GM18507 (cell line): Measurements from ENCODE around the gene PMEPA1.

ENCODE experiments used
- DNase-seq: peaks from one replicate; pipeline ENCODE4 v3.0.0; 2011; ENCODE audit warnings: low read depth; ENCODE audit not compliant: insufficient read length; ENCODE audit errors: extremely low spot score
- FAIRE-seq: peaks from 2 replicates; lab custom pipeline; 2011; peaks lifted over from hg19 to GRCh38; lab: Jason Lieb, UNC

PMEPA1 gene

DNA sequence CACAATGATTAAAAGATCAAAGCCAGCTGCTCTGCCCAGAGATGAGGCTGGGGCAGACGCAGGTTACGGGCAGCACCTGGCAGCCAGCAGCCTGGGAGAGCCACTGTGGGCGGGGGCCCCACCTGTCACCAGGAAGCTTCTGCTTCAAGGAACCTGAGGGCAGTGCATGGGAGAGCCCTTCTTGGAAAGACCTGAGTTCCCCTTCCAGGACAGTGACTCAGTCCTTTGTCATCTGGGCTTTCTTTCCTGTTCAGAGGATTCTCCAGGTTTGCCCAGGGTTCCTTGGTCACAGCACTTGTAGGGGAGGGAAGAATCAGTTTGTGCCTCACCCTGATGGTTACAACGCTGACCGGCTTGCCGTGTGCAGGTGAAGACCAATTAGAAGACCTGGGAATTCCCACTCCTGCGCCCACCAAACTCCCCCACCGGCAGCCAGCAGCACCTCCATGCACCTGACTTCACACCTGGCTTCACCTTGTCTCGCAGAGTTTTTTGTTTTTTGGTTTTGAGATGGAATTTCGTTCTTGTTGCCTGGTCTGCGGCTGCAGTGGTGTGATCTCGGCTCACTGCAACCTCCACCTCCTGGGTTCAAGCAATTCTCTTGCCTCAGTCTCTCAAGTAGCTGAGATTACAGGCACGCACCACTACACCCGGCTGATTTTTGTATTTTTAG lies 91.6 kb downstream of the PMEPA1 start:
- FAIRE-seq = peak; percentile 71

DNA sequence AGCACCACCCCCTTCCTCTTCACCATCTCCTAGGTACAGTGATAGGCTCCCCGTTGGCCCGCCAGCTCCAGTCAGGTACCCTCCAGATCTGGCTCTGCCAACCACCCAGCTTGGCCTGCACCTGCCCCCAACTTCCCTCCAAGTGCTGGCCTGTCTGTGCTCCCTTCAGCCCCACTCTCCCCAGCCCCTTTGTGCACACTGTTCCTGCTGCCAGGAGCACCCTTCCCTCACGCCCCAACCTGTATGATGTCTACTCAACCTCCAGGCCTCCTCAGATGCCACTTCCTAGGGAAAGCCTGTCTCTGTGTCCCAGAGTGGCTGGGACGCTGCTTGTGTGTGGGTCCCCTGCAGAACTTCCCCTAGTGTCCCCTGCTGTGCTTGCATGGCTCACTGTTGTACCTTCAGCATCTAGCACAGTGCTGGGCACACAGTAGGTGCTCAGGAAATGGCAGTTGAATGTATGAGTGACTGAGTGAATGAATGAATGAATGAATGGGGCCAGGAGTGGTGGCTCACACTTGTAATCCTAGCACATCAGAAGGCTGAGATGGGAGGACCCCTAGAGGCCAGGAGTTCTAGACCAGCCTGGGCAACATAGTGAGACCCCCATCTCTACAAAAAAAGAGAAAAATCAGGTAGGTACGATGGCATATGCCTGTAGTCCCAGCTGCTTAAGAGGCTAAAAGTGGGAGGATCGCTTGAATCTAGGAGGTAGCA lies 92.6 kb downstream of the PMEPA1 start:
- FAIRE-seq (no peak), DNase-seq (no peak)

More for the DNA sequence above, 91.6 kb downstream of the PMEPA1 start:
- no peak for DNase-seq

- DNase-seq (no peak), FAIRE-seq (no peak)
These were observed 93.5 kb downstream of the PMEPA1 start for GRCh38 chr20:57616143-57616951.

GRCh38 chr20:57615445-57615811 lies 94.4 kb downstream of the PMEPA1 start:
- FAIRE-seq = no peak

DNA sequence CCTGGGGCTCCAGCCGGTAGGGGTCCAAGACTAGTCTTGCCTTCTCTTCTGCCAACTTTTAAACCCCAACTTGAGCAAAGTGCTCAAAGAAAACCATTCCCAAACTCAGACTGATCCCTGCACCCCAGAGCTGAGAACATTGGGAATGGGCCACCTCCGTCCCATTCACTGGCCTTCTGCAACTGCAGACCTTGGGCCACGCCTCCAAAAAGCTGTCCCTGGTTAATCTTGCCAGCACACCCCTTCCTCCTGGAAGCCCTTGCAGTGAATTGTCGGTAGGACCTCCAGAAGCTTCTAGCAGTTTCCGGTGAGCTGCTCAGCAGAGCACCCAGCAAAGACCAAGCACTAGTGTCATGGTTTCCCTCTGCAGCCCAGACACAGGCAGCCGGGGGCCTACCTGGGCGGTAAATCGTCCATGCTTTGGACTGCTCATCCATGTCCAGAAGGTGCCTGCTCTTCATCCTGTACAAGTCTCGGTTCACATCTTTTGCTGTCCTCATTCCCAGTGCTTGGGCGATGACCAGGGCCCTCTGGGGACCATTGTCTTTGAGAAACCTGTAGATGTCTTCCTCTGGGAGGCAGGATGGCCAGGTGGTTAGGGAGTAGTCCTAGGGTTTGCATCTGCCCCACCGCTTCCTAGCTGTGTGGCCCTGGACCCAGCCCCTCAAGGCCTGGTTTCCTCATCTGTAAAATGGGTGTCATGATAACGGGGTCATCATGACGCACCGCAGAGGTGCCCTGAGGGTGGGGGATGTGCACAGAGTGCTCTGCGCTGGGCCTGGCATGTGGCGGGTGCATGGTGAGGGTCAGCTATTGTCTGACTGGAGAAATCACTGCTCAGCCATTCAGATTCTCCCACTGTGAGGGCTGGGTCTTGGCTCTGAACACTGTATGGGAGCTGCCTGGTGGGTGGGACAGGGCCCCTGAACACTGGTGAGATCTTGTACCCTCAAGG lies 95.0 kb downstream of the PMEPA1 start:
- FAIRE-seq = no peak
- no peak for DNase-seq

More at GRCh38 chr20:57615445-57615811, 94.4 kb downstream of the PMEPA1 start:
- DNase-seq = no peak

- no peak for FAIRE-seq
- no peak for DNase-seq
These were observed 96.3 kb downstream of the PMEPA1 start for GRCh38 chr20:57613481-57613921.

GRCh38 chr20:57612916-57613315 lies 96.9 kb downstream of the PMEPA1 start:
- FAIRE-seq (no peak), DNase-seq (no peak)

DNA sequence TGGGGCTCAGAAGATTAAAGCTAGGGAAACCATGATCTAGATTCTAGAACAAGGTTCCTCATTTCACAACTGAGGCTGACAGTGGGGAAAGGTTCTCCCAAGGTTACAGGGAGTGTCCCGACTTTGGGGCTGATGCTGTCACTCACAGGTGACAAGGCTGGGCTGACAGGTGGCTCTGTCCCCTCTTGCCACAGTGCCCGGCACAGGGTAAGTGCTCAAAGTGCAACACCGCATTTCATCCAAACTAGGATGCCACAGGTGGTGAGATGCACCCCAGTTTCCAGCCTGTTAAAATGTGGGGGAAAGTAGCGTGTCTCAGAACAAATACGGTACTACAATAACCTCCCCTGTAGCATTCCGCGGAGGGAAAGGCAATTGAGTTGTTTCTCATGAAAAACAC lies 97.4 kb downstream of the PMEPA1 start:
- no peak for DNase-seq
- FAIRE-seq = no peak

DNA sequence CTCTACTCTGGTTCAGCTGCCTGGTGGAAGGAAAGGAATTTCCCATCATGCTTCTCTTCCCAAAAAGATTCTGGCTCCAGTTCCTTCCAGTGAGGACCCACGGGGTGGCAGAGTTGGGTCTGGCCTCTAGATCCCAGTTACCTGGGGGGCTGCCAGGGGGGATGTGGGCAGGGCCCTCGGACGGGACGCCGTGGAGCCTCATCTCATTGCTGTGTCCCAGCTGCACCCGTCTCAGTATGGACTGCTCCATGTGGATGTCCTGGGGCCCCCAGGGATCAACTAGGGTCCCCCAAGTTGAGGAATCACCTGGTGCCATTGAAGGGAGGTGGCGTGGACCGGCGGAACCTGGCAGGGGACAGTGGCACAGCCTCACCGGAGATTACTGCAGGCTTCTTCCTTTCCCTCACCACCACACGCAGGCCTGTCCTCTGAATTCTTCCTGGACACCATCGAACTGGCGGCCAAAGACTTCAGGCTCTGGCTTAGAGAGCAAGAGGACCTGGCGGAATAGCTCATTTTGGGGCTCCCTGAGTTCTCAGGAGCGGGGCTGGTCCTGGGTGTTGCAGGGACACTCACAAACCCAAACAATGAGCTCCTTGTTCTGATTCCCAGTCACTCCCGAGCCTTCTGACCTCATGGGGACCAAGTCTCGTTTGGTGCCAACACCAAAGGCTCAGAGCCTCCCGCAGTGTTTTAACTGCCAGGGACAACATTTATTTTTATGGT lies 98.1 kb downstream of the PMEPA1 start:
- FAIRE-seq (no peak), DNase-seq (no peak)

- DNase-seq (no peak), FAIRE-seq (no peak)
These were observed 99.4 kb downstream of the PMEPA1 start for GRCh38 chr20:57610261-57610952.

DNA sequence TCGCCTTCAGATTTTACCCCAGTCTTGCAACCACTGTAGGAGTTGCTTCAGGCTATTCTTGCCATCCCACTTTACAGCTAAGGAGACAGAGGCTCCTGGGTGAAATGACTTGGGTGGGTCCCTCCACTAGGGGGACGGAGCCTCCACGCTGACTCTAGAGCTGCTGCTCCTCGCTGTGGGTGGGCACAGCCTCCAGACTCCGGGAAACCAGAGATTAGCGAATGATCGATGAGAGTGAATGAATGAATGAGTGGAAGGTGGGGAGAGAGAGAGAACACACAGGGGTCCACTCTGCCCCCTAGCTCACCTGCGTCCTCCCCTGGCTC lies 100.0 kb downstream of the PMEPA1 start:
- FAIRE-seq (no peak), DNase-seq (no peak)

DNA sequence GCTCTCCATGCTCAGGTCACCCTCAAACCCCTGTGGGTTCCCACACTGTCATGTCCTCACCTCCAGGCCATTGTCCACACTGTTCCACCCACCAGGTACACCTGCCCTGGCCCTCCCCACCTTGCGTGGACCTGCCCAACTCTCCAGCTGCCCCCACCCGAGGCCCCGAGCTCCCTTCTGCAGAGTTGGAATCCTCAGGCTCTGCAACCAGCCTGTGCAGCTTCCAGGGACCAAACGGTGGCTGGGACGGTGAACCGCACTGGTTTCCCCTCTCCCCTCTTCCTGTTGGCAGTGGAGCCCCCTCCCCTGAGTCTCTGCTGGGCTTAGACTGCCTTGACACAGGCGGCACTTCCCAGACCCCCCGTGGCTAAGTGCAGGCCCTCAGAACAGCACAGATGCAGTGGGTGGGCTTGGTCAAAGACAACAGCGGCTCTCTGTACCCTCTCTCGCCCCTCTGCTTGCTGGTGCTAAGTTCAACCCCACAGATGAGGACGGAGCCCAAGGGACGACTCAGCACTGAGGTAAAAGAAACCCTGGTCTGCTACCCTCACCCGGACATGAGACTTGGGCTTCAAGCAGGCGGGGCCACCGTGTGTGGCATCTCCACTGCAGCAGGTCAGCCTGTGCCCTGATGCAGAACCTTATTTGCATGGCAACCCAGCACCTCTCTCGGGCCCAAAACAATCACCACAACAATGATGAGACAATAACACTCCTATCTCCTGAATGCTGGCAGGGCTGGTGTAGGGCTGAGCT lies 100.6 kb downstream of the PMEPA1 start:
- FAIRE-seq (no peak), DNase-seq (no peak)

DNA sequence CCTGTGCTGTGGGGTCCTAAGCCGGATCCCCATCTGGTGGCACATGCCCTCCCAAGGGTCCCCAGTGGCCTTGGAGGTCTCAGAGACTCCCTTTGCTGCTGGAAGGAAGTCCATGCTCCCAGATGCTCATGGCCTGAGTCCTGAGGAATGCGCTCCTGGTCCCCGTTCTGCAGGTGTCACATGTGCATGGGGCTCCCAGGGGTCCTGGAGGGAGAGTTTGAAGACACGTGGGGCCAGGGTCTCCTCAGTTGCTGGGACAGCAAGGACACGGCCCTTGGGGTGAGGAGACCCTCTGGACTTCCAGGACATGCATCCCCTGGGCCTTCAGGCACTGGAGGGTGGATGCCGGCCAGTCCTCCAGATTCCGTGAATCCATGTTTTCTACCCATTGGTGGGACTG lies 101.3 kb downstream of the PMEPA1 start:
- FAIRE-seq (no peak), DNase-seq (no peak)

GRCh38 chr20:57605878-57606277 lies 103.9 kb downstream of the PMEPA1 start:
- DNase-seq (no peak), FAIRE-seq (peak; percentile 59)

- FAIRE-seq (no peak), DNase-seq (no peak)
These were observed 104.8 kb downstream of the PMEPA1 start for GRCh38 chr20:57605045-57605444.

GRCh38 chr20:57603120-57603519 lies 106.7 kb downstream of the PMEPA1 start:
- DNase-seq (no peak), FAIRE-seq (no peak)

DNA sequence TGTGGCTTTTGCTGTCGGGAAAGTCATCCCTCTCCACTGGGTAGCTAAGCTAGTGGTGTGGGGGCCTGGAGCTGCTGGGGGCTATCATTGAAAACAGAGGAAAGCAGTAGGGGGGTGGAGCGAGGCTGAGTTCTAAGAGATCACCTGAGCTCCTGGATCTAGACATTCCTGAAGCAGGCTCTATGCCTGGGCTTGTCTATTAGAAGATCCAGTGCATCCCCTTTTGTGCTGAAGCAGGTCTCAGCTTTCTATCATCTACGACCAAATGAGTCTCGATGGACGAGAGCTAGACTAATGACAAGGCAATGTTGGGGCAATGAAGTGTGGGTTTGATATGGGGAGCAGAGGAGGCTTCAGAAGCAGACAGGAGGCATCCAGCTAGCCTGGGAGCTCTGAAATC lies 108.1 kb downstream of the PMEPA1 start:
- DNase-seq (no peak), FAIRE-seq (no peak)

- DNase-seq (no peak), FAIRE-seq (no peak)
These were observed 108.6 kb downstream of the PMEPA1 start for GRCh38 chr20:57601211-57601570.
